Transverse colon (tissue), 4 donors: Measurements from ENCODE around the gene ADGRF5.

ENCODE experiments used
- EP300 ChIP-seq: sonication (generic); formaldehyde crosslinking; IDR thresholded peaks from one replicate; pipeline ENCODE4 v1.6.1; 2017; ENCODE audit warnings: antibody characterized with exemption, low read depth
- POLR2A ChIP-seq: fragments of 450-650 bp; IDR thresholded peaks from one replicate; pipeline ENCODE4 v1.6.1; 2016; ENCODE audit warnings: antibody characterized with exemption, mild to moderate bottlenecking, moderate library complexity
- POLR2AphosphoS5 ChIP-seq, 3 donors: sonication (generic); formaldehyde crosslinking; IDR thresholded peaks; one replicate each; pipeline ENCODE4 v1.6.1; 2016; ENCODE audit warnings: antibody characterized with exemption in 3 of 3
- TF ChIP-seq, protein P1 (sequence below), 5 experiments: fragments of 200-600 bp in 3 of 5; fragments of 450-650 bp in 2 of 5; sonication (generic) in 3 of 5; IDR thresholded peaks; 1 replicate in 2 of 5; 2 replicates in 3 of 5; pipeline ENCODE4 v1.5.1; 2016 to 2017; ENCODE audit warnings: antibody characterized with exemption in 5 of 5, inconsistent platforms in 3 of 5, mild to moderate bottlenecking in 2 of 5, moderate library complexity in 1 of 5

DNA sequence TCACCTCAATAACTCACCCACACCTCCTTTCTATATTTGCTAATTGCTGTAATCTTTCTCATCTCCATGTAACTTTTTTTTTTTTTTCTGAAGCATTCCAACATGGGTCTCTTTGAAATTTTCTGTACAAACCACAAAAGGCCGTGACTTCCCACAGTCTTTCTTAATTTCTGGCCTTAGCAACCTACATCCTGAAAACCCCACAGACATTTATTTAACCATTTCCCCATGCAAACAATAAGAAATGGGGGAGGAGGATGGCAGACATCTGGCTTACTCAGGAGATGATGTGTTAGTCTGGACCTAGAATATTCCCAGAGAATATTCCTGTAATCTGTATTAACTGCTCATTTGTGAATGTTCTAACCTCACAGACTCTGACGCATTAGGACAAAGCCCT is 70.9 kb downstream of the ADGRF5 start:
- TF ChIP-seq, protein P1, sequence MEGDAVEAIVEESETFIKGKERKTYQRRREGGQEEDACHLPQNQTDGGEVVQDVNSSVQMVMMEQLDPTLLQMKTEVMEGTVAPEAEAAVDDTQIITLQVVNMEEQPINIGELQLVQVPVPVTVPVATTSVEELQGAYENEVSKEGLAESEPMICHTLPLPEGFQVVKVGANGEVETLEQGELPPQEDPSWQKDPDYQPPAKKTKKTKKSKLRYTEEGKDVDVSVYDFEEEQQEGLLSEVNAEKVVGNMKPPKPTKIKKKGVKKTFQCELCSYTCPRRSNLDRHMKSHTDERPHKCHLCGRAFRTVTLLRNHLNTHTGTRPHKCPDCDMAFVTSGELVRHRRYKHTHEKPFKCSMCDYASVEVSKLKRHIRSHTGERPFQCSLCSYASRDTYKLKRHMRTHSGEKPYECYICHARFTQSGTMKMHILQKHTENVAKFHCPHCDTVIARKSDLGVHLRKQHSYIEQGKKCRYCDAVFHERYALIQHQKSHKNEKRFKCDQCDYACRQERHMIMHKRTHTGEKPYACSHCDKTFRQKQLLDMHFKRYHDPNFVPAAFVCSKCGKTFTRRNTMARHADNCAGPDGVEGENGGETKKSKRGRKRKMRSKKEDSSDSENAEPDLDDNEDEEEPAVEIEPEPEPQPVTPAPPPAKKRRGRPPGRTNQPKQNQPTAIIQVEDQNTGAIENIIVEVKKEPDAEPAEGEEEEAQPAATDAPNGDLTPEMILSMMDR (IDR thresholded peaks at IDR 0.05) = no peak
- TF ChIP-seq POLR2AphosphoS5 (IDR thresholded peaks at IDR 0.05) = no peak
- TF ChIP-seq EP300 = no peak
- no peak for TF ChIP-seq POLR2A
